ENCODE data around the gene DHRS3.
"Not testable (repeated sequence)": the region's sequence is repeated elsewhere in the genome, so short reads cannot be mapped to it uniquely, and the experiment has no call there.

Gene DHRS3

GRCh38 chr1:12662556-12662955, 44.5 kb upstream of the DHRS3 start:
- no peak overlapping the region for H3K27ac ChIP-seq (ENCODE audit: low read depth, low read length)
- H3K27me3 ChIP-seq (ENCODE audit: low read length), result no peaks in the 10 kb centered on the region
- no peak overlapping the region for H3K4me2 ChIP-seq (ENCODE audit: low read depth, low read length, poor library complexity, severe bottlenecking)
- no peaks in the 10 kb centered on the region for H3K9me2 ChIP-seq (replicated peaks; ENCODE audit: insufficient read depth, low read length)
- H3F3A ChIP-seq (ENCODE audit: insufficient read depth), result no peaks in the 10 kb centered on the region
- no peak overlapping the region for H2AFZ ChIP-seq (ENCODE audit: low read depth, low read length, severe bottlenecking)
- H3K9me3 ChIP-seq (ENCODE audit: insufficient read depth, low read length), result no peaks in the 10 kb centered on the region
- H3K4me3 ChIP-seq (ENCODE audit: insufficient read depth, low read length, poor library complexity, severe bottlenecking), result no peak overlapping the region
- no peaks in the 10 kb centered on the region for H3K36me3 ChIP-seq (ENCODE audit: low read length)
- H3K9ac ChIP-seq (ENCODE audit: low read length), result no peak overlapping the region
- H4K20me1 ChIP-seq (ENCODE audit: low read depth, low read length), result no peaks in the 10 kb centered on the region
- TF ChIP-seq EZH2phosphoT487 (conservative IDR thresholded peaks at IDR 0.05; ENCODE audit: low read length), result no peak
- TF ChIP-seq CTCF (IDR thresholded peaks at IDR 0.05; ENCODE audit: insufficient read depth, low read length, poor library complexity, severe bottlenecking), result no peak
- no peaks in the 10 kb centered on the region for H3K79me2 ChIP-seq (ENCODE audit: insufficient read depth, low read length)

GRCh38 chr1:12661606-12662219, 43.7 kb upstream of the DHRS3 start:
- Histone ChIP-seq H3F3A (ENCODE audit: insufficient read depth) (no peaks in the 10 kb centered on the region), H2AFZ (ENCODE audit: low read depth, low read length, severe bottlenecking) (no peak overlapping the region), H3K27me3 (ENCODE audit: low read length) (no peaks in the 10 kb centered on the region), H4K20me1 (ENCODE audit: low read depth, low read length) (no peaks in the 10 kb centered on the region), H3K36me3 (ENCODE audit: low read length) (no peaks in the 10 kb centered on the region), H3K4me3 (ENCODE audit: insufficient read depth, low read length, poor library complexity, severe bottlenecking) (no peak overlapping the region), H3K4me2 (ENCODE audit: low read depth, low read length, poor library complexity, severe bottlenecking) (no peak overlapping the region), H3K9ac (ENCODE audit: low read length) (no peak overlapping the region), H3K79me2 (ENCODE audit: insufficient read depth, low read length) (no peaks in the 10 kb centered on the region), H3K9me2 (replicated peaks; ENCODE audit: insufficient read depth, low read length) (no peaks in the 10 kb centered on the region), H3K9me3 (ENCODE audit: insufficient read depth, low read length) (no peaks in the 10 kb centered on the region), H3K27ac (ENCODE audit: low read depth, low read length) (no peak overlapping the region)
- no peak for TF ChIP-seq CTCF (IDR thresholded peaks at IDR 0.05; ENCODE audit: insufficient read depth, low read length, poor library complexity, severe bottlenecking)
- no peak for TF ChIP-seq EZH2phosphoT487 (conservative IDR thresholded peaks at IDR 0.05; ENCODE audit: low read length)

GRCh38 chr1:12658531-12659453, 40.8 kb upstream of the DHRS3 start:
- Histone ChIP-seq H3F3A (ENCODE audit: insufficient read depth) (no peaks in the 10 kb centered on the region), H3K79me2 (ENCODE audit: insufficient read depth, low read length) (no peaks in the 10 kb centered on the region), H3K9me3 (ENCODE audit: insufficient read depth, low read length) (no peaks in the 10 kb centered on the region), H2AFZ (ENCODE audit: low read depth, low read length, severe bottlenecking) (no peak overlapping the region), H4K20me1 (ENCODE audit: low read depth, low read length) (no peaks in the 10 kb centered on the region), H3K9me2 (replicated peaks; ENCODE audit: insufficient read depth, low read length) (no peaks in the 10 kb centered on the region), H3K4me2 (ENCODE audit: low read depth, low read length, poor library complexity, severe bottlenecking) (peak overlapping the region; percentile 11), H3K27me3 (ENCODE audit: low read length) (no peaks in the 10 kb centered on the region), H3K9ac (ENCODE audit: low read length) (no peak overlapping the region; the same call in 1 of the 2 replicates), H3K4me3 (ENCODE audit: insufficient read depth, low read length, poor library complexity, severe bottlenecking) (no peak overlapping the region), H3K36me3 (ENCODE audit: low read length) (no peaks in the 10 kb centered on the region), H3K27ac (ENCODE audit: low read depth, low read length) (no peak overlapping the region)
- TF ChIP-seq CTCF (IDR thresholded peaks at IDR 0.05; ENCODE audit: insufficient read depth, low read length, poor library complexity, severe bottlenecking) (peak; percentile 80), EZH2phosphoT487 (conservative IDR thresholded peaks at IDR 0.05; ENCODE audit: low read length) (no peak)

GRCh38 chr1:12657885-12658512, 40.0 kb upstream of the DHRS3 start:
- not testable (repeated sequence) for H3K9me2 ChIP-seq (replicated peaks; ENCODE audit: insufficient read depth, low read length); H3K9me3 ChIP-seq (ENCODE audit: insufficient read depth, low read length); H2AFZ ChIP-seq (ENCODE audit: low read depth, low read length, severe bottlenecking); H3K79me2 ChIP-seq (ENCODE audit: insufficient read depth, low read length); H3K27ac ChIP-seq (ENCODE audit: low read depth, low read length); H3K36me3 ChIP-seq (ENCODE audit: low read length); H3F3A ChIP-seq (ENCODE audit: insufficient read depth); H3K4me3 ChIP-seq (ENCODE audit: insufficient read depth, low read length, poor library complexity, severe bottlenecking); H3K27me3 ChIP-seq (ENCODE audit: low read length); H3K9ac ChIP-seq (ENCODE audit: low read length); H4K20me1 ChIP-seq (ENCODE audit: low read depth, low read length); H3K4me2 ChIP-seq (ENCODE audit: low read depth, low read length, poor library complexity, severe bottlenecking)
